ENCODE results near the gene SLC36A1. TPM values are rescaled to one million over a fixed set of nuclear protein-coding genes. Genes with fewer than 3 reads are reported as not detected.

SLC36A1 gene
- polyA plus RNA-seq, 1 of the 3 experiments (the other 2 are of a cell fraction) = 4.1 TPM

DNA sequence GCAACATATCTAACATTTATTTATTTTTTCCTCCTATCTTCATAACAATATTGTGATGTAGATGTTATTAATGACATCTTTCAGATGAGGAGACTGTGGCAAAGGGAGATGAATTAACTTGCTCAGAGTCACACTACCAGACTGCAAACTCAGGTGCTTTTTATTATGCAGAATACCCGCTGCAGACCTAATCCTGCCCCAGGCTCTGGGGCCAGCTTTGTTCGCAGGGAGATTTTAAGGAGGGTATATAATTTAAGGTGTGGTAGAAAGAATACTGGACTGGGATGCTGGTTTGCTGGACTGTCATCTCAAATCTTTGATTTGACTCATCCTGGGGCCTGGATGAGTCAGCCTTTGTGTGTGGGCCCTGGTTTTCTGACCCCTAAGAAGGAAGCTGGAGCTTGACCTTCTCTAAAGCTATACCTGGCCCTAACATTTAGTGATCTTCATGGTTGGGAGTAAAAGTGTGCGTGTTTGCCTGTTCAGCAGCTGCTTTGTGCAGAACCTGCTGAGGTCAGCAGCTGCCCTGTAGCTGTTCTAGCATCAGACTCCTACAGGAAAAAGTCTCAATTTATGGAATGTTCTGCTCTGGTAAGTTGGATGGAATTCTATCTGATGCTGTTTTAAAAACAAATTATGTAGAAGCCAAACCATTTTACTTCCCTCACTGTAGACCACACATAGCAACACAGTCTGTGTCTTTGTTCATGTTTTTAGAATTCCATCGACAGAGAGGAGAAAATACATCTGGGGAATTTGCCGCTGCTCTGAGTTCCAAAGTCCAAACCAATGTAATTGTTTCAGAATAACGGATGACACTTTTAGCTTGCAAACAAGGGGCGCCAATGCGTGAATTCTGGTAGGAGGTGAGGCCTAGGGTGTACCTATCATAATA, 4.5 kb downstream of the SLC36A1 start (continued):
- TF ChIP-seq, protein P1, sequence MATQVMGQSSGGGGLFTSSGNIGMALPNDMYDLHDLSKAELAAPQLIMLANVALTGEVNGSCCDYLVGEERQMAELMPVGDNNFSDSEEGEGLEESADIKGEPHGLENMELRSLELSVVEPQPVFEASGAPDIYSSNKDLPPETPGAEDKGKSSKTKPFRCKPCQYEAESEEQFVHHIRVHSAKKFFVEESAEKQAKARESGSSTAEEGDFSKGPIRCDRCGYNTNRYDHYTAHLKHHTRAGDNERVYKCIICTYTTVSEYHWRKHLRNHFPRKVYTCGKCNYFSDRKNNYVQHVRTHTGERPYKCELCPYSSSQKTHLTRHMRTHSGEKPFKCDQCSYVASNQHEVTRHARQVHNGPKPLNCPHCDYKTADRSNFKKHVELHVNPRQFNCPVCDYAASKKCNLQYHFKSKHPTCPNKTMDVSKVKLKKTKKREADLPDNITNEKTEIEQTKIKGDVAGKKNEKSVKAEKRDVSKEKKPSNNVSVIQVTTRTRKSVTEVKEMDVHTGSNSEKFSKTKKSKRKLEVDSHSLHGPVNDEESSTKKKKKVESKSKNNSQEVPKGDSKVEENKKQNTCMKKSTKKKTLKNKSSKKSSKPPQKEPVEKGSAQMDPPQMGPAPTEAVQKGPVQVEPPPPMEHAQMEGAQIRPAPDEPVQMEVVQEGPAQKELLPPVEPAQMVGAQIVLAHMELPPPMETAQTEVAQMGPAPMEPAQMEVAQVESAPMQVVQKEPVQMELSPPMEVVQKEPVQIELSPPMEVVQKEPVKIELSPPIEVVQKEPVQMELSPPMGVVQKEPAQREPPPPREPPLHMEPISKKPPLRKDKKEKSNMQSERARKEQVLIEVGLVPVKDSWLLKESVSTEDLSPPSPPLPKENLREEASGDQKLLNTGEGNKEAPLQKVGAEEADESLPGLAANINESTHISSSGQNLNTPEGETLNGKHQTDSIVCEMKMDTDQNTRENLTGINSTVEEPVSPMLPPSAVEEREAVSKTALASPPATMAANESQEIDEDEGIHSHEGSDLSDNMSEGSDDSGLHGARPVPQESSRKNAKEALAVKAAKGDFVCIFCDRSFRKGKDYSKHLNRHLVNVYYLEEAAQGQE (IDR thresholded peaks at IDR 0.05; ENCODE audit: low read depth, low read length) = no peak
- 0 out of 2 replicates have a peak, but pooled peaks have one; percentile 11 for TF ChIP-seq TCF12 (IDR thresholded peaks at IDR 0.05)
- no peak for TF ChIP-seq NFIC (IDR thresholded peaks at IDR 0.05; ENCODE audit: borderline replicate concordance)
- TF ChIP-seq CHD2 (IDR thresholded peaks at IDR 0.05; ENCODE audit: low read length, partially characterized antibody) = no peak
- no peak for TF ChIP-seq POLR2AphosphoS5 (IDR thresholded peaks at IDR 0.05; ENCODE audit: low read depth, low read length)
- TF ChIP-seq FOXJ3 (CRISPR knock-in tag; IDR thresholded peaks at IDR 0.05) = no peak
- TF ChIP-seq SMC3 (IDR thresholded peaks at IDR 0.05; ENCODE audit: low read depth, low read length) = no peak
- TF ChIP-seq, protein P2, sequence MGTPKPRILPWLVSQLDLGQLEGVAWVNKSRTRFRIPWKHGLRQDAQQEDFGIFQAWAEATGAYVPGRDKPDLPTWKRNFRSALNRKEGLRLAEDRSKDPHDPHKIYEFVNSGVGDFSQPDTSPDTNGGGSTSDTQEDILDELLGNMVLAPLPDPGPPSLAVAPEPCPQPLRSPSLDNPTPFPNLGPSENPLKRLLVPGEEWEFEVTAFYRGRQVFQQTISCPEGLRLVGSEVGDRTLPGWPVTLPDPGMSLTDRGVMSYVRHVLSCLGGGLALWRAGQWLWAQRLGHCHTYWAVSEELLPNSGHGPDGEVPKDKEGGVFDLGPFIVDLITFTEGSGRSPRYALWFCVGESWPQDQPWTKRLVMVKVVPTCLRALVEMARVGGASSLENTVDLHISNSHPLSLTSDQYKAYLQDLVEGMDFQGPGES (IDR thresholded peaks at IDR 0.05; ENCODE audit: low read depth, low read length) = no peak
- TF ChIP-seq, protein P3, sequence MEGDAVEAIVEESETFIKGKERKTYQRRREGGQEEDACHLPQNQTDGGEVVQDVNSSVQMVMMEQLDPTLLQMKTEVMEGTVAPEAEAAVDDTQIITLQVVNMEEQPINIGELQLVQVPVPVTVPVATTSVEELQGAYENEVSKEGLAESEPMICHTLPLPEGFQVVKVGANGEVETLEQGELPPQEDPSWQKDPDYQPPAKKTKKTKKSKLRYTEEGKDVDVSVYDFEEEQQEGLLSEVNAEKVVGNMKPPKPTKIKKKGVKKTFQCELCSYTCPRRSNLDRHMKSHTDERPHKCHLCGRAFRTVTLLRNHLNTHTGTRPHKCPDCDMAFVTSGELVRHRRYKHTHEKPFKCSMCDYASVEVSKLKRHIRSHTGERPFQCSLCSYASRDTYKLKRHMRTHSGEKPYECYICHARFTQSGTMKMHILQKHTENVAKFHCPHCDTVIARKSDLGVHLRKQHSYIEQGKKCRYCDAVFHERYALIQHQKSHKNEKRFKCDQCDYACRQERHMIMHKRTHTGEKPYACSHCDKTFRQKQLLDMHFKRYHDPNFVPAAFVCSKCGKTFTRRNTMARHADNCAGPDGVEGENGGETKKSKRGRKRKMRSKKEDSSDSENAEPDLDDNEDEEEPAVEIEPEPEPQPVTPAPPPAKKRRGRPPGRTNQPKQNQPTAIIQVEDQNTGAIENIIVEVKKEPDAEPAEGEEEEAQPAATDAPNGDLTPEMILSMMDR (IDR thresholded peaks at IDR 0.05) = no peak
- peak; percentile 79 for TF ChIP-seq FOSL2 (IDR thresholded peaks at IDR 0.05; ENCODE audit: borderline replicate concordance, low read depth)
- TF ChIP-seq RAD21 (IDR thresholded peaks at IDR 0.05; ENCODE audit: low read length) = no peak

DNA sequence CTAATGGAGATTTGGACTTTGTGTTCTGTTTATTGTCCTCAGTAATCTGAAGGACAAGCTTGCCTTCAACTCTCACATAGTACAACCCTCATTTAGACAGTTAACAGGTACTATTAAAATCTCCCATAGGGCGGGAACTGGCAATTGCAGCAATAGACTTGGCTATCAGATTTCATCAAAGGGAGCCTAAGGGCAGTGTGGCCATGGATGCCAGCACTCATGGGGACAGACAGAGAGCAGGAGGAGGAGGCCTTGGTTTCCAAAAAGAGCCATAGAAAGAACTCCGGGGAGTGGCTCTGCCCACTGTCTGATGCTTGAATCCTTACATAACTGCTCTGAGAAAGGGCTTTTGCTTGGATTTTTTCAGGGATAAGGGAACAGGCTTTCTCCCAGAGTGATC, 6.8 kb downstream of the SLC36A1 start:
- no peaks in the 10 kb centered on the region for H3K9me3 ChIP-seq
- H3K27me3 ChIP-seq (ENCODE audit: insufficient read depth) = no peaks in the 10 kb centered on the region
- peaks cover 0 to 16% of the 10 kb centered on the region in 2 experiments; a peak in 1 of 4 replicates for H3K4me1 ChIP-seq (ENCODE audit: control insufficient read depth in 1 of 2, insufficient read depth in 2 of 2, low read depth in 1 of 2, low read length in 1 of 2)
- no peaks in the 10 kb centered on the region for H3K36me3 ChIP-seq (replicated peaks in 1 of 2; ENCODE audit: control insufficient read depth in 1 of 2, insufficient read depth in 2 of 2, low read length in 1 of 2)
- no peak overlapping the region for H3K27ac ChIP-seq (ENCODE audit: low read depth in 2 of 2, low read length in 1 of 2)
- H3F3A ChIP-seq (replicated peaks; ENCODE audit: insufficient read depth) = peaks cover 13% of the 10 kb centered on the region
- no peak overlapping the region for H3K4me3 ChIP-seq (ENCODE audit: low read depth in 2 of 2, low read length in 1 of 2)
- H2AFZ ChIP-seq (ENCODE audit: low read depth) = no peak overlapping the region
- no peak overlapping the region for H3K4me2 ChIP-seq
- CTCF ChIA-PET = interaction anchor here (0.7 to 1.2 kb wide), 2 partner anchors 47 to 157 kb away, joined by 3 read pairs; no protein-coding TSS in a partner anchor
- H4K20me1 ChIP-seq (ENCODE audit: insufficient read depth) = no peaks in the 10 kb centered on the region
- 100% methylated on average over 2 of the region's 2 CpGs for WGBS (ENCODE audit: low lambda C conversion rate)
- POLR2A ChIA-PET = interaction anchor here (0.5 kb wide), 1 partner anchor 314 kb away, joined by 5 read pairs; no protein-coding TSS in a partner anchor
- H3K9ac ChIP-seq = no peak overlapping the region
- H3K9me2 ChIP-seq = no peaks in the 10 kb centered on the region
- DNase-seq = no peak
- H3K79me2 ChIP-seq (ENCODE audit: insufficient read depth) = 0 out of 2 replicates have a peak, but pooled peaks cover 2% of the 10 kb centered on the region
- TF ChIP-seq ELF1 (IDR thresholded peaks at IDR 0.05) (no peak), YY1 (IDR thresholded peaks at IDR 0.05; ENCODE audit: low read depth) (no peak), GATA2 (CRISPR knock-in tag; IDR thresholded peaks at IDR 0.05) (no peak), RXRA (IDR thresholded peaks at IDR 0.05; ENCODE audit: borderline replicate concordance, low read depth) (no peak), FOXM1 (IDR thresholded peaks at IDR 0.05; ENCODE audit: low read depth) (no peak), NFIC (IDR thresholded peaks at IDR 0.05; ENCODE audit: borderline replicate concordance) (no peak), EZH2phosphoT487 (IDR thresholded peaks at IDR 0.05; ENCODE audit: borderline replicate concordance, low read depth) (no peak)
- TF ChIP-seq, protein P3 (IDR thresholded peaks at IDR 0.05) = no peak
- TF ChIP-seq, protein P4, sequence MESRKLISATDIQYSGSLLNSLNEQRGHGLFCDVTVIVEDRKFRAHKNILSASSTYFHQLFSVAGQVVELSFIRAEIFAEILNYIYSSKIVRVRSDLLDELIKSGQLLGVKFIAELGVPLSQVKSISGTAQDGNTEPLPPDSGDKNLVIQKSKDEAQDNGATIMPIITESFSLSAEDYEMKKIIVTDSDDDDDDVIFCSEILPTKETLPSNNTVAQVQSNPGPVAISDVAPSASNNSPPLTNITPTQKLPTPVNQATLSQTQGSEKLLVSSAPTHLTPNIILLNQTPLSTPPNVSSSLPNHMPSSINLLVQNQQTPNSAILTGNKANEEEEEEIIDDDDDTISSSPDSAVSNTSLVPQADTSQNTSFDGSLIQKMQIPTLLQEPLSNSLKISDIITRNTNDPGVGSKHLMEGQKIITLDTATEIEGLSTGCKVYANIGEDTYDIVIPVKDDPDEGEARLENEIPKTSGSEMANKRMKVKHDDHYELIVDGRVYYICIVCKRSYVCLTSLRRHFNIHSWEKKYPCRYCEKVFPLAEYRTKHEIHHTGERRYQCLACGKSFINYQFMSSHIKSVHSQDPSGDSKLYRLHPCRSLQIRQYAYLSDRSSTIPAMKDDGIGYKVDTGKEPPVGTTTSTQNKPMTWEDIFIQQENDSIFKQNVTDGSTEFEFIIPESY (IDR thresholded peaks at IDR 0.05; ENCODE audit: borderline replicate concordance, low read depth) = no peak
